ENCODE results near the gene ADAMTS17.

Gene ADAMTS17

DNA sequence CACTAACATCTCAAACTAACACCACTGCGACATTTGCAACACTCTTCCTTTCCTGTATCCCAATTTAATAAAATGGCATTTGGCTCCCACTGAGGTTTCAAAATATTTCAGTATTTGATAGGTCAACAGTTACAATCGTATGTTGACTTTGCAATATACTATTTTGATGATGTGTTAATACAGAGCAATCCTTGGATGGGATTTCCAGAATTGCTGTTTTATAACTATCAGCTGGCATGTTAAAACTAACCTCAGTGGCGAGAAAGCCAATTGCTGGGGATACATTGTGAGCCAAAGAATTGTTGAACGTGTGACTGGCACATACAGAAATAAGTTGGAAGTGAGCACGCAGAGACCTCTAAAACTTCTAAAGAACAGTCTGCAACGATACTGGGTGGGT, 382.4 kb downstream of the ADAMTS17 start:
- Histone ChIP-seq H3K4me1 (ENCODE audit: insufficient read depth, low read length) (peaks cover 9% of the 10 kb centered on the region), H3K4me3 (ENCODE audit: low read depth in 1 of 2, low read length in 2 of 2) (no peak overlapping the region), H3K79me2 (ENCODE audit: insufficient read depth, low read length) (no peaks in the 10 kb centered on the region), H2AFZ (ENCODE audit: low read depth, low read length) (no peak overlapping the region), H3K9me3 (ENCODE audit: insufficient read depth, low read length, severe bottlenecking) (no peaks in the 10 kb centered on the region), H3K27ac (ENCODE audit: low read length) (no peak overlapping the region), H3K4me2 (ENCODE audit: insufficient read depth, low read length) (no peak overlapping the region), H3K36me3 (ENCODE audit: insufficient read depth, low read length) (no peaks in the 10 kb centered on the region), H3K27me3 (ENCODE audit: insufficient read depth, low read length, poor library complexity) (no peaks in the 10 kb centered on the region), H3K9ac (ENCODE audit: low read depth, low read length) (no peak overlapping the region), H4K20me1 (ENCODE audit: insufficient read depth, low read length) (no peaks in the 10 kb centered on the region)
- TF ChIP-seq, protein P1, sequence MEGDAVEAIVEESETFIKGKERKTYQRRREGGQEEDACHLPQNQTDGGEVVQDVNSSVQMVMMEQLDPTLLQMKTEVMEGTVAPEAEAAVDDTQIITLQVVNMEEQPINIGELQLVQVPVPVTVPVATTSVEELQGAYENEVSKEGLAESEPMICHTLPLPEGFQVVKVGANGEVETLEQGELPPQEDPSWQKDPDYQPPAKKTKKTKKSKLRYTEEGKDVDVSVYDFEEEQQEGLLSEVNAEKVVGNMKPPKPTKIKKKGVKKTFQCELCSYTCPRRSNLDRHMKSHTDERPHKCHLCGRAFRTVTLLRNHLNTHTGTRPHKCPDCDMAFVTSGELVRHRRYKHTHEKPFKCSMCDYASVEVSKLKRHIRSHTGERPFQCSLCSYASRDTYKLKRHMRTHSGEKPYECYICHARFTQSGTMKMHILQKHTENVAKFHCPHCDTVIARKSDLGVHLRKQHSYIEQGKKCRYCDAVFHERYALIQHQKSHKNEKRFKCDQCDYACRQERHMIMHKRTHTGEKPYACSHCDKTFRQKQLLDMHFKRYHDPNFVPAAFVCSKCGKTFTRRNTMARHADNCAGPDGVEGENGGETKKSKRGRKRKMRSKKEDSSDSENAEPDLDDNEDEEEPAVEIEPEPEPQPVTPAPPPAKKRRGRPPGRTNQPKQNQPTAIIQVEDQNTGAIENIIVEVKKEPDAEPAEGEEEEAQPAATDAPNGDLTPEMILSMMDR (IDR thresholded peaks at IDR 0.05; ENCODE audit: borderline replicate concordance, extremely low read depth, low read length, poor library complexity, severe bottlenecking) = no peak
- TF ChIP-seq EZH2 (IDR thresholded peaks at IDR 0.05; ENCODE audit: borderline replicate concordance, low read depth, low read length, severe bottlenecking) = no peak
- no peak for DNase-seq
- no peak for ATAC-seq (ENCODE audit: insufficient read depth, low read depth)

DNA sequence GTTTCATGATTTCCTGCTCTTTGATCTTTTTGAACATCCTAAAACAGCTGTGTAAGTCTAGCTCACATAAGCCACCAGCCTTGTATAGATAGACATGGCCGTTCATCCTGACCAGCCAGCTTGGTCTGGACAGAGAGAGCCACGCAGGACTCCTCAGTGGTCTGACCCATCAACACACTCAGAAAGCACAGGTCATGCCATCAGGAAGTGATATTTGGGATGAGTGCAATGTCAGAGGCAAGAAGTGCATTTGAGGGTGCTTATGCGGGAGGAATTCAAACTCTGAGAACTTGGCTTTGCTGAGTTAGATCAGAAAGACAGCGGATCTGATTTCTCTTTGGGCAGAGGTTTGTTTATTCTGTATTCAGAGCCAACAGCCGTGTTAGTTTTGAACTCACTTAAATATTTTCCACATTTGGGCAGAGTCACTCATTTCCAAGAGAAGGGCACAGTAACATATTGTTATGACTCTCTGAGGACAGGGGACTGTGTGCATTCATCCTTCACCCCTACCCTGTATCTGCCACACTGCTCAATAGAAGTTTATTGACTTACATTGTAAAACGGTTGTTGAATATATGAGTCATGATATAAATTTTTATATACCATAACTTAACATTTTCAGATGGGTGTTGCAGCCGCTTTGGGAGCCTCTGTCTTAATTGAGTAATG, 383.2 kb downstream of the ADAMTS17 start:
- H3K36me3 ChIP-seq (ENCODE audit: insufficient read depth, low read length) = no peaks in the 10 kb centered on the region
- no peaks in the 10 kb centered on the region for H3K27me3 ChIP-seq (ENCODE audit: insufficient read depth, low read length, poor library complexity)
- H3K4me1 ChIP-seq (ENCODE audit: insufficient read depth, low read length) = peaks cover 9% of the 10 kb centered on the region
- H3K79me2 ChIP-seq (ENCODE audit: insufficient read depth, low read length) = no peaks in the 10 kb centered on the region
- H4K20me1 ChIP-seq (ENCODE audit: insufficient read depth, low read length) = no peaks in the 10 kb centered on the region
- no peak for TF ChIP-seq EZH2 (IDR thresholded peaks at IDR 0.05; ENCODE audit: borderline replicate concordance, low read depth, low read length, severe bottlenecking)
- TF ChIP-seq, protein P1 (IDR thresholded peaks at IDR 0.05; ENCODE audit: borderline replicate concordance, extremely low read depth, low read length, poor library complexity, severe bottlenecking) = no peak
- DNase-seq = no peak
- H3K4me3 ChIP-seq (ENCODE audit: low read depth in 1 of 2, low read length in 2 of 2) = no peak overlapping the region
- no peak overlapping the region for H3K9ac ChIP-seq (ENCODE audit: low read depth, low read length)
- peak; percentile 42; the same call in 1 of the 3 replicates for ATAC-seq (ENCODE audit: insufficient read depth, low read depth)
- H3K9me3 ChIP-seq (ENCODE audit: insufficient read depth, low read length, severe bottlenecking) = no peaks in the 10 kb centered on the region
- H3K4me2 ChIP-seq (ENCODE audit: insufficient read depth, low read length) = no peak overlapping the region
- H3K27ac ChIP-seq (ENCODE audit: low read length) = no peak overlapping the region
- no peak overlapping the region for H2AFZ ChIP-seq (ENCODE audit: low read depth, low read length)

DNA sequence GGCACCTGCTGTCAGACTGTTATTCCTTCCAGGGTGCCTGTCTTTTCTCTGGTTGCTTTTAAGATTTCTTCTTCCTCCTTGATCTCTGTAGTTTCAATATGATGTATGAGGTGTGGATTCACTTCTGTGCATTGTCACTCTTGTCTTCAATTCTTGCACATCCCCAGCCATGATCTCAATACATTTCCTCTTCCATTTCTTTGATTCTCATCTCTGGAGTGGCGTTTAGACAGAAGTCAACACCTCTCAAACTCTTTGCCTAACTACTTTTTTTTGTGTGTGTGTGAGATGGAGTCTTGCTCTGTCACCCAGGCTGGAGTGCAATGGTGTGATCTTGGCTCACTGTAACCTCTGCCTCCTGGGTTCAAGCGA, 384.1 kb downstream of the ADAMTS17 start:
- no peaks in the 10 kb centered on the region for H4K20me1 ChIP-seq (ENCODE audit: insufficient read depth, low read length)
- TF ChIP-seq EZH2 (IDR thresholded peaks at IDR 0.05; ENCODE audit: borderline replicate concordance, low read depth, low read length, severe bottlenecking) = no peak
- H3K9ac ChIP-seq (ENCODE audit: low read depth, low read length) = no peak overlapping the region
- H3K9me3 ChIP-seq (ENCODE audit: insufficient read depth, low read length, severe bottlenecking) = no peaks in the 10 kb centered on the region
- peaks cover 9% of the 10 kb centered on the region for H3K4me1 ChIP-seq (ENCODE audit: insufficient read depth, low read length)
- no peak overlapping the region for H3K4me2 ChIP-seq (ENCODE audit: insufficient read depth, low read length)
- no peak overlapping the region for H3K4me3 ChIP-seq (ENCODE audit: low read depth in 1 of 2, low read length in 2 of 2)
- H3K27me3 ChIP-seq (ENCODE audit: insufficient read depth, low read length, poor library complexity) = no peaks in the 10 kb centered on the region
- H3K27ac ChIP-seq (ENCODE audit: low read length) = no peak overlapping the region
- H2AFZ ChIP-seq (ENCODE audit: low read depth, low read length) = no peak overlapping the region
- H3K79me2 ChIP-seq (ENCODE audit: insufficient read depth, low read length) = no peaks in the 10 kb centered on the region
- ATAC-seq (ENCODE audit: insufficient read depth, low read depth) = no peak
- DNase-seq = no peak
- H3K36me3 ChIP-seq (ENCODE audit: insufficient read depth, low read length) = no peaks in the 10 kb centered on the region

DNA sequence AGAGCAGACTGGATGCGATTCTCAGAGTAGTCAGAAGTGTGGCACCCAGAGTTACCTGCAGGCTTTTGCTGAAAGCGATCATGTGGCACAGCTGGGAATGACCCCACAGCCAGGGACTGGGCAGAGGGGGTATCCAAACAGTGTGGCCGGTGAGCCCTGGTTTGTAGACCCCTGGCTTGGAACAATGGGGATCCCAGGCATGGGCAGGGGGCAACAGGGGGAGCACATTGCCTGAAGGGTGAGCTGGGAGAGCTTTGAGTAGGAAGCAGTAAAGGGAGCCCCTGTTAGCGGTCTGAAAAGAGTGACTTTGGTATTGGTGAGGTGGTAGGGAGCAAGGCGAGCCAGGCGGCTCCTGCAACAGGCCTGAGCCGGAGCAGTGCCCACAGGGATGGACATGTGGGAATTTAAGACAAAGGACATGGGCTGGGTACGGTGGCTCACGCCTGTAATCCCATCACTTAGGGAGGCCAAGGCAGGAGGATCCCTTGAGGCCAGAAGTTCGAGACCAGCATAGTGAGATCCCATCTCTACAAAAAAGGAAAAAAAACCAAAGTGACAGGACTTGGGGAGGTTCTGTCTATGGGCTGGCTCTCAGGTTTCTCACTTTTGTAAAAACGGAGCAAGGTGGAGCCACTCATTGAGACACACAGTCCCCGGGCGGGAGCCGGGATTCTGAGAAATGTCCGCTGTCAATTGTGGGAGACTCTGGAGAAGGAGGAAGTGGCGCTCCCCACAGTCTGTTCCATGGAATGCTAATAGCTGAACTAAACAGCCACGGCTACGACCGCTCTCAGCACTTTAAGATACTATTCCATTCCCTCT, 384.7 kb downstream of the ADAMTS17 start:
- Histone ChIP-seq H3K36me3 (ENCODE audit: insufficient read depth, low read length) (no peaks in the 10 kb centered on the region), H3K9me3 (ENCODE audit: insufficient read depth, low read length, severe bottlenecking) (no peaks in the 10 kb centered on the region), H2AFZ (ENCODE audit: low read depth, low read length) (no peak overlapping the region), H3K27me3 (ENCODE audit: insufficient read depth, low read length, poor library complexity) (no peaks in the 10 kb centered on the region), H3K4me1 (ENCODE audit: insufficient read depth, low read length) (peaks cover 9% of the 10 kb centered on the region), H4K20me1 (ENCODE audit: insufficient read depth, low read length) (no peaks in the 10 kb centered on the region), H3K27ac (ENCODE audit: low read length) (no peak overlapping the region), H3K4me3 (ENCODE audit: low read depth in 1 of 2, low read length in 2 of 2) (no peak overlapping the region), H3K79me2 (ENCODE audit: insufficient read depth, low read length) (no peaks in the 10 kb centered on the region), H3K4me2 (ENCODE audit: insufficient read depth, low read length) (no peak overlapping the region), H3K9ac (ENCODE audit: low read depth, low read length) (no peak overlapping the region)
- ATAC-seq (ENCODE audit: insufficient read depth, low read depth) (no peak), DNase-seq (no peak)
- no peak for TF ChIP-seq EZH2 (IDR thresholded peaks at IDR 0.05; ENCODE audit: borderline replicate concordance, low read depth, low read length, severe bottlenecking)
- TF ChIP-seq, protein P1 (IDR thresholded peaks at IDR 0.05; ENCODE audit: borderline replicate concordance, extremely low read depth, low read length, poor library complexity, severe bottlenecking) = no peak
